Liver (tissue), 9 donors: Measurements from ENCODE around the gene ARHGDIA. TPM values are rescaled to one million over a fixed set of nuclear protein-coding genes. Genes with fewer than 3 reads are reported as not detected.

ENCODE experiments used
- DNase-seq: peaks from one replicate; pipeline ENCODE4 v3.0.0-alpha.2; 2017; ENCODE audit warnings: low spot score
- H3K27ac ChIP-seq, 2 donors: one replicate each; pipeline ENCODE4 v1.7.0; 2013; ENCODE audit warnings: inconsistent platforms in 2 of 2, low read length in 2 of 2, control low read depth in 1 of 2, low read depth in 1 of 2, mild to moderate bottlenecking in 1 of 2
- H3K27me3 ChIP-seq, 4 donors: one replicate each; pipeline versions ENCODE4 v1.6.1 to v1.7.0; 2013; ENCODE audit warnings: low read length in 3 of 4, inconsistent platforms in 1 of 4, mild to moderate bottlenecking in 1 of 4, moderate library complexity in 1 of 4; ENCODE audit not compliant: control insufficient read depth in 4 of 4, insufficient read depth in 4 of 4
- H3K36me3 ChIP-seq, 4 donors: one replicate each; pipeline versions ENCODE4 v1.6.1 to v1.7.0; 2013; ENCODE audit warnings: low read length in 3 of 4, mild to moderate bottlenecking in 3 of 4, low read depth in 1 of 4, moderate library complexity in 1 of 4; ENCODE audit not compliant: control insufficient read depth in 4 of 4, insufficient read depth in 3 of 4
- H3K4me1 ChIP-seq, 4 donors: one replicate each; pipeline versions ENCODE4 v1.6.1 to v1.7.0; 2013; ENCODE audit warnings: low read length in 3 of 4, mild to moderate bottlenecking in 3 of 4, moderate library complexity in 1 of 4; ENCODE audit not compliant: control insufficient read depth in 4 of 4, insufficient read depth in 4 of 4
- H3K4me3 ChIP-seq, 3 donors: one replicate each; pipeline versions ENCODE4 v1.6.1 to v1.7.0; 2013; ENCODE audit warnings: low read length in 3 of 3, control low read depth in 1 of 3, low read depth in 1 of 3, mild to moderate bottlenecking in 1 of 3
- H3K9ac ChIP-seq, 2 donors: one replicate each; pipeline ENCODE4 v1.7.0; 2013; ENCODE audit warnings: low read length in 2 of 2, mild to moderate bottlenecking in 2 of 2, moderate library complexity in 2 of 2, control low read depth in 1 of 2, low read depth in 1 of 2
- H3K9me3 ChIP-seq, 4 donors: one replicate each; pipeline versions ENCODE4 v1.6.1 to v1.7.0; 2013; ENCODE audit warnings: low read length in 3 of 4; ENCODE audit not compliant: control insufficient read depth in 4 of 4
- EGR1 ChIP-seq, 2 donors: IDR thresholded peaks; 2 replicates each; pipeline ENCODE4 v1.6.1; 2016 to 2018; ENCODE audit warnings: antibody characterized with exemption in 2 of 2, low read depth in 2 of 2
- FOXA1 ChIP-seq: IDR thresholded peaks from 2 replicates; pipeline ENCODE4 v1.6.1; 2016; ENCODE audit warnings: antibody characterized with exemption
- FOXA2 ChIP-seq: IDR thresholded peaks from 2 replicates; pipeline ENCODE4 v1.6.1; 2016; ENCODE audit warnings: antibody characterized with exemption
- HNF4A ChIP-seq, 2 donors: conservative IDR thresholded peaks; 2 replicates each; pipeline ENCODE4 v1.6.1; 2016; ENCODE audit warnings: antibody characterized with exemption in 2 of 2, mild to moderate bottlenecking in 2 of 2
- HNF4G ChIP-seq: IDR thresholded peaks from 2 replicates; pipeline ENCODE4 v1.6.1; 2016; ENCODE audit warnings: antibody characterized with exemption
- JUND ChIP-seq, 2 donors: IDR thresholded peaks; 2 replicates each; pipeline ENCODE4 v1.6.1; 2016; ENCODE audit warnings: antibody characterized with exemption in 2 of 2
- NR2F2 ChIP-seq: IDR thresholded peaks from 2 replicates; pipeline ENCODE4 v1.6.1; 2016; ENCODE audit warnings: antibody characterized with exemption
- RAD21 ChIP-seq, 2 donors: IDR thresholded peaks; 2 replicates each; pipeline ENCODE4 v1.6.1; 2016; ENCODE audit warnings: antibody characterized with exemption in 2 of 2, mild to moderate bottlenecking in 2 of 2
- RXRA ChIP-seq, 2 donors: IDR thresholded peaks; 2 replicates each; pipeline ENCODE4 v1.6.1; 2017 to 2018; ENCODE audit warnings: antibody characterized with exemption in 2 of 2, mild to moderate bottlenecking in 1 of 2
- SP1 ChIP-seq: IDR thresholded peaks from 2 replicates; pipeline ENCODE4 v1.6.1; 2018; ENCODE audit warnings: antibody characterized with exemption, mild to moderate bottlenecking
- TAF1 ChIP-seq: conservative IDR thresholded peaks from 2 replicates; pipeline ENCODE4 v1.6.1; 2016; ENCODE audit warnings: antibody characterized with exemption, mild to moderate bottlenecking
- YY1 ChIP-seq: IDR thresholded peaks from 2 replicates; pipeline ENCODE4 v1.6.1; 2016; ENCODE audit warnings: antibody characterized with exemption, mild to moderate bottlenecking
- WGBS: extraction: QIAGEN DNeasy Blood & Tissue Kit; methylation state at CpG from one replicate; pipeline ENCODE4 v1.1.7; 2013; 5-methylcytosine and 5-hydroxymethylcytosine counted together
- polyA plus RNA-seq, 2 donors: library from polyadenylated mRNA; stranded (reverse) in 1 of 2; unstranded in 1 of 2; fragments of 200-250 nt in 1 of 2; fragments of >200 nt in 1 of 2; fragmentation: Nextera tagmentation in 1 of 2; extraction: Ambion mirVana in 1 of 2; gene quantifications; one replicate each; pipeline versions ENCODE4 v1.2.1 to v1.2.3, GENCODE V29; 2013 to 2015
- total RNA-seq, 2 donors: library from RNA; depleted of rRNA; stranded (reverse); fragments of >200 nt; gene quantifications; one replicate each; pipeline ENCODE4 v1.2.3, GENCODE V29; 2014
- TF ChIP-seq, protein P1 (sequence below): IDR thresholded peaks from 2 replicates; pipeline ENCODE4 v1.6.1; 2016; ENCODE audit warnings: antibody characterized with exemption
- TF ChIP-seq, protein P2 (sequence below): fragments of 150-350 bp; IDR thresholded peaks from 2 replicates; pipeline ENCODE4 v1.5.1; 2017; ENCODE audit warnings: improper control_type of control experiment, low read depth, low read length; ENCODE audit not compliant: missing input control
- TF ChIP-seq, protein P3 (sequence below): IDR thresholded peaks from 2 replicates; pipeline ENCODE4 v1.6.1; 2016; ENCODE audit warnings: antibody characterized with exemption
- TF ChIP-seq, protein P4 (sequence below): IDR thresholded peaks from 2 replicates; pipeline ENCODE4 v1.6.1; 2016; ENCODE audit warnings: antibody characterized with exemption
- TF ChIP-seq, protein P5 (sequence below): IDR thresholded peaks from 2 replicates; pipeline ENCODE4 v1.6.1; 2016; ENCODE audit warnings: antibody characterized with exemption, mild to moderate bottlenecking
- donor health status: healthy.
- donor health status: healthy.
- donor health status: healthy.
- donor health status: healthy.
- donor health status: healthy.

The ARHGDIA gene
- total and polyA plus RNA-seq, 4 donors: 35.5 to 142 (median 75.3) TPM

DNA sequence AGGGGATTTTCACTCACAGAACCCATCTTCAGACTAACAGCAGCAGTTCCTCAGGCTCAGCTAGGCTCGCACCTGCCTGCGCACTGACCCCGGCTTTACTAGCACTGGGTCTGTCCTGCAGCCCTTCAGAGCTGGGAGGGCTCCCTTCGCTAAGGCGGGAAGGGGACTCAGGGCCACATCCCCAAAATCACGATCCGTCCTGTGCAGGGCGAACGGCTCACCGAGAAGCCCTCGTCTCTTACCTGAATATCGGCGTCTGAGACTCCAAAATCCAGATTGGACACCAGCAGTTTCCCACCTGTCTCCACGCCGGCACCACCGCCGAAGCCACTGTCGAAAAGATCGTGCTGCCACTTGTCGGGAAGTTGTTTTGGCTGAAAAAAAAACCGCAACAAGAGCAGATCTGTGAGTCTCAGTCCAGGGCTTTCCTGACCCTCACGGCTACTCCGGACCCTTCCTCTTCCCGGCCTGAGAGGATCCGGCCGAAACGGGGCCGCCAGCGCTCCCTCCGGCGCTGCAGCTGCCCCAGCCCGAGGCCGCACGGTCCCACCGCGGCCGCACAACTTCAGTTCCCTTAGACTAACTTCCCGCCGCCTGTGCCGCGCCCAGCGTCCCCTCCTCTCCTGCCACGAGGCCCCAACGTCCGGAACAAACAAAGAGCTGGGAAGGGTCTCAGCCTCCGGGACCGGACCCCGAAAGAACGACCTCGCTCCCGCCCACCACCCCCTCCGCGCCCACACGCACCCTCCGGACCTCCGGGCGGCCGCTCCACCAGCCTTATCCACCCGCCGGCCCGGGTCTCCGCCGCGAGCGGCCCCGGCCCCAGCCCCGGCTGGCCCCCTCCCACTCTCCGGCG, 19.5 kb upstream of the ARHGDIA start:
- WGBS: 7% methylated on average over 69 of the region's 69 CpGs
- DNase-seq: no peak
- TF ChIP-seq FOXA1: no peak
- TF ChIP-seq, protein P1, sequence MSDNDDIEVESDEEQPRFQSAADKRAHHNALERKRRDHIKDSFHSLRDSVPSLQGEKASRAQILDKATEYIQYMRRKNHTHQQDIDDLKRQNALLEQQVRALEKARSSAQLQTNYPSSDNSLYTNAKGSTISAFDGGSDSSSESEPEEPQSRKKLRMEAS: no peak
- TF ChIP-seq, protein P2, sequence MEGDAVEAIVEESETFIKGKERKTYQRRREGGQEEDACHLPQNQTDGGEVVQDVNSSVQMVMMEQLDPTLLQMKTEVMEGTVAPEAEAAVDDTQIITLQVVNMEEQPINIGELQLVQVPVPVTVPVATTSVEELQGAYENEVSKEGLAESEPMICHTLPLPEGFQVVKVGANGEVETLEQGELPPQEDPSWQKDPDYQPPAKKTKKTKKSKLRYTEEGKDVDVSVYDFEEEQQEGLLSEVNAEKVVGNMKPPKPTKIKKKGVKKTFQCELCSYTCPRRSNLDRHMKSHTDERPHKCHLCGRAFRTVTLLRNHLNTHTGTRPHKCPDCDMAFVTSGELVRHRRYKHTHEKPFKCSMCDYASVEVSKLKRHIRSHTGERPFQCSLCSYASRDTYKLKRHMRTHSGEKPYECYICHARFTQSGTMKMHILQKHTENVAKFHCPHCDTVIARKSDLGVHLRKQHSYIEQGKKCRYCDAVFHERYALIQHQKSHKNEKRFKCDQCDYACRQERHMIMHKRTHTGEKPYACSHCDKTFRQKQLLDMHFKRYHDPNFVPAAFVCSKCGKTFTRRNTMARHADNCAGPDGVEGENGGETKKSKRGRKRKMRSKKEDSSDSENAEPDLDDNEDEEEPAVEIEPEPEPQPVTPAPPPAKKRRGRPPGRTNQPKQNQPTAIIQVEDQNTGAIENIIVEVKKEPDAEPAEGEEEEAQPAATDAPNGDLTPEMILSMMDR: no peak
- TF ChIP-seq YY1: no peak
- TF ChIP-seq, protein P3, sequence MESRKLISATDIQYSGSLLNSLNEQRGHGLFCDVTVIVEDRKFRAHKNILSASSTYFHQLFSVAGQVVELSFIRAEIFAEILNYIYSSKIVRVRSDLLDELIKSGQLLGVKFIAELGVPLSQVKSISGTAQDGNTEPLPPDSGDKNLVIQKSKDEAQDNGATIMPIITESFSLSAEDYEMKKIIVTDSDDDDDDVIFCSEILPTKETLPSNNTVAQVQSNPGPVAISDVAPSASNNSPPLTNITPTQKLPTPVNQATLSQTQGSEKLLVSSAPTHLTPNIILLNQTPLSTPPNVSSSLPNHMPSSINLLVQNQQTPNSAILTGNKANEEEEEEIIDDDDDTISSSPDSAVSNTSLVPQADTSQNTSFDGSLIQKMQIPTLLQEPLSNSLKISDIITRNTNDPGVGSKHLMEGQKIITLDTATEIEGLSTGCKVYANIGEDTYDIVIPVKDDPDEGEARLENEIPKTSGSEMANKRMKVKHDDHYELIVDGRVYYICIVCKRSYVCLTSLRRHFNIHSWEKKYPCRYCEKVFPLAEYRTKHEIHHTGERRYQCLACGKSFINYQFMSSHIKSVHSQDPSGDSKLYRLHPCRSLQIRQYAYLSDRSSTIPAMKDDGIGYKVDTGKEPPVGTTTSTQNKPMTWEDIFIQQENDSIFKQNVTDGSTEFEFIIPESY: no peak
- no peak for TF ChIP-seq SP1
- no peak for TF ChIP-seq RAD21 (IDR thresholded peaks at IDR 0.05)
- TF ChIP-seq TAF1: no peak
- no peak for TF ChIP-seq NR2F2
- TF ChIP-seq JUND (IDR thresholded peaks at IDR 0.05): no peak
- no peak for TF ChIP-seq HNF4G

DNA sequence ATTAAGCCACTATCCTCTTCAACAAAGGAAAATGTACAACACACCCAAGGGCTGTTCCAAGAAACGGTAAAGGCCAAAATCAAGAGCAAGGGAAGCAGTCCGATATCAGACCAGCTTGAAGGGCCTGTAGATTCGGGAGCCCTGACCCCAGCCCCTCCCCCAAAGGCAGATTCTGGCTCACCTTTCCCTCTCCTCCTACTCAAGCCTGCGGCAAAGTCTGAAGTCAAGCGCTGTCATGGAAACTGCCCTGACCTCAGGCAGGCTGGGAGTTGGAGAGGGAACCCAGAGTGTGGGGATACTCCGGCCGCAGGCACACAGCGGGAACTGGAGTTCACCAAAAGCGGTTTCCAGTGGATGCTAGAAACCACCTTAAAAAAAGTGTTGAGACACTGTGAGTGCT, 18.5 kb upstream of the ARHGDIA start:
- Histone ChIP-seq H3K9ac (no peak overlapping the region), H3K36me3 (peaks cover 12 to 43% (median 20%) of the 10 kb centered on the region in 4 donors), H3K27me3 (no peaks in the 10 kb centered on the region), H3K27ac (no peak overlapping the region), H3K4me3 (no peak overlapping the region), H3K4me1 (peaks cover 6 to 24% (median 19%) of the 10 kb centered on the region in 4 donors), H3K9me3 (no peaks in the 10 kb centered on the region)
- 96% methylated on average over 9 of the region's 9 CpGs for WGBS
- DNase-seq: no peak
- TF ChIP-seq TAF1 (no peak), HNF4A (conservative IDR thresholded peaks at IDR 0.05) (no peak), YY1 (no peak), EGR1 (IDR thresholded peaks at IDR 0.05; ENCODE audit: low read depth in 2 of 2) (no peak), FOXA1 (no peak), RAD21 (IDR thresholded peaks at IDR 0.05) (no peak), SP1 (no peak), JUND (IDR thresholded peaks at IDR 0.05) (no peak), RXRA (IDR thresholded peaks at IDR 0.05) (no peak), FOXA2 (no peak)
- TF ChIP-seq, protein P2: no peak
- TF ChIP-seq, protein P3: no peak
- TF ChIP-seq, protein P4, sequence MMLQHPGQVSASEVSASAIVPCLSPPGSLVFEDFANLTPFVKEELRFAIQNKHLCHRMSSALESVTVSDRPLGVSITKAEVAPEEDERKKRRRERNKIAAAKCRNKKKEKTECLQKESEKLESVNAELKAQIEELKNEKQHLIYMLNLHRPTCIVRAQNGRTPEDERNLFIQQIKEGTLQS: no peak
- TF ChIP-seq, protein P5, sequence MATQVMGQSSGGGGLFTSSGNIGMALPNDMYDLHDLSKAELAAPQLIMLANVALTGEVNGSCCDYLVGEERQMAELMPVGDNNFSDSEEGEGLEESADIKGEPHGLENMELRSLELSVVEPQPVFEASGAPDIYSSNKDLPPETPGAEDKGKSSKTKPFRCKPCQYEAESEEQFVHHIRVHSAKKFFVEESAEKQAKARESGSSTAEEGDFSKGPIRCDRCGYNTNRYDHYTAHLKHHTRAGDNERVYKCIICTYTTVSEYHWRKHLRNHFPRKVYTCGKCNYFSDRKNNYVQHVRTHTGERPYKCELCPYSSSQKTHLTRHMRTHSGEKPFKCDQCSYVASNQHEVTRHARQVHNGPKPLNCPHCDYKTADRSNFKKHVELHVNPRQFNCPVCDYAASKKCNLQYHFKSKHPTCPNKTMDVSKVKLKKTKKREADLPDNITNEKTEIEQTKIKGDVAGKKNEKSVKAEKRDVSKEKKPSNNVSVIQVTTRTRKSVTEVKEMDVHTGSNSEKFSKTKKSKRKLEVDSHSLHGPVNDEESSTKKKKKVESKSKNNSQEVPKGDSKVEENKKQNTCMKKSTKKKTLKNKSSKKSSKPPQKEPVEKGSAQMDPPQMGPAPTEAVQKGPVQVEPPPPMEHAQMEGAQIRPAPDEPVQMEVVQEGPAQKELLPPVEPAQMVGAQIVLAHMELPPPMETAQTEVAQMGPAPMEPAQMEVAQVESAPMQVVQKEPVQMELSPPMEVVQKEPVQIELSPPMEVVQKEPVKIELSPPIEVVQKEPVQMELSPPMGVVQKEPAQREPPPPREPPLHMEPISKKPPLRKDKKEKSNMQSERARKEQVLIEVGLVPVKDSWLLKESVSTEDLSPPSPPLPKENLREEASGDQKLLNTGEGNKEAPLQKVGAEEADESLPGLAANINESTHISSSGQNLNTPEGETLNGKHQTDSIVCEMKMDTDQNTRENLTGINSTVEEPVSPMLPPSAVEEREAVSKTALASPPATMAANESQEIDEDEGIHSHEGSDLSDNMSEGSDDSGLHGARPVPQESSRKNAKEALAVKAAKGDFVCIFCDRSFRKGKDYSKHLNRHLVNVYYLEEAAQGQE: no peak
- TF ChIP-seq, protein P1: no peak

More for the DNA sequence above, 19.5 kb upstream of the ARHGDIA start:
- H3K9ac ChIP-seq: peak overlapping the region; percentile 45 to 68
- no peaks in the 10 kb centered on the region for H3K9me3 ChIP-seq
- H3K27me3 ChIP-seq: no peaks in the 10 kb centered on the region
- peaks cover 6 to 24% (median 19%) of the 10 kb centered on the region in 4 donors for H3K4me1 ChIP-seq
- H3K36me3 ChIP-seq: peaks cover 12 to 48% (median 18%) of the 10 kb centered on the region in 4 donors
- H3K4me3 ChIP-seq: peak overlapping the region; percentile 66 to 94 (median 91)
- H3K27ac ChIP-seq: peak overlapping the region in 1 of 2 donors; percentile 25
